Stimulated activated CD4-positive, alpha-beta T cell treated with anti-CD3 and anti-CD28 coated beads, Interleukin-15, amount 100 ng/mL, for 48 hours (primary cell): ENCODE measurements around the gene RAB5A.
"Not testable (repeated sequence)": the region's sequence is repeated elsewhere in the genome, so short reads cannot be mapped to it uniquely, and the experiment has no call there.

Experiments
- DNase-seq, 2 donors: peaks; one replicate each; pipeline ENCODE4 v3.0.0-alpha.2; 2020; ENCODE audit warnings: low read depth in 2 of 2

Gene RAB5A, protein sequence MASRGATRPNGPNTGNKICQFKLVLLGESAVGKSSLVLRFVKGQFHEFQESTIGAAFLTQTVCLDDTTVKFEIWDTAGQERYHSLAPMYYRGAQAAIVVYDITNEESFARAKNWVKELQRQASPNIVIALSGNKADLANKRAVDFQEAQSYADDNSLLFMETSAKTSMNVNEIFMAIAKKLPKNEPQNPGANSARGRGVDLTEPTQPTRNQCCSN

DNA sequence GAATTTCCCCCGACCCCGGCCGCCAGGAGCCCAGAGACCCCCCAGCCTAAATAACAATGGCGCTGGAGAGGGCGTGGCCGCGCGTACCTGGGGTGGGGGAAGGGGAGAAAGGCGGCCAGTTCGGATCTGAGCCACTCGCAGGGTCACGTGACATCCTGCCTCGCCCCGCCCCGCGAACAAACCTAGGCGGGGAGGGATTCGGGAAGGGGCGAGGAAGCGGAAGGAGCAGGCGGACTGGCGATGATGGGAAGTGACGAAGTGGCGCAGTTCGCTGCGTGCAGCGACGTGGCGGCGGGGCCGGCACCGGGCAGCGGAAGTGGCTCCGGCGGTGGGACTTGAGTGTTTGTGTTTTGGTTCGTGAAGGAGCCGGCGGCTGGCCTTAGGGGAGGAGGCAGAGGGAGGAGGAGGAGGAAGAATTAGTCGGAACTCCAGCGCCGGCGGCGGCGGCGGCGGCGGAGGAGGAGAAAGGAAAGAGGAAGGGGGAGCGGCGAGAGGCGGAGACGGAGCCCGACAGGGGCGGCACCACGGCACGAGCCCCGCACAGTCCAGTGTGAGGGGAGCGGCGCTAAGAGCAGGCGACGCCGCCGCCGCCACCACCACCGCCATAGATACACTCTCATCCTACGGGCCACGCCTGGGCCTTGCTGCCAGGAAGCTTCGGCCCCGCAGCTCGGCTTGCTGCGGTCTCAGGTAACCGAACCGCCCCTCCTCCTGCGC lies at the start of gene RAB5A:
Gene RAB5A (plus strand): TSS at position 266 of the 717 bp plus-strand sequence. CDS start 3,802 bp downstream, outside the sequence.
- peak; percentile 96 to 97 for DNase-seq

DNA sequence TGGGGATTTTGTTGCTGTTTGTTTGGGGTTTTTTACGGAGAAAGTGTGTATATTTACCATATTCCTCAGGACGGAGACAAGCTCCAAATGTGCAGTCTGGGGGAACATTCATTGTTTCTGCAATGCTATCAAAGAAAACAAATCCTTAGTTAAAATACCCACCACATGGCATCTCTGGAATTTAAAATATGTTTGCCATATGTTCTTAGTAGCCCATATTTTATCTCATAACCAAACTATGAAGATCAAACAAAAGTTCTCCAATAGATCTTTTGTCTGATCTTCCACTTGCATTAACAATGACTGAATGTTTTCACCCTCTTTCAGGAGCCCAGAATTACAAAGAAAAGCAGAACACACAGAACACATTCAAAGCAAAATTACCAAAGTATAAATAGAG lies 48.2 kb upstream of the RAB5A start:
- DNase-seq: no peak

DNA sequence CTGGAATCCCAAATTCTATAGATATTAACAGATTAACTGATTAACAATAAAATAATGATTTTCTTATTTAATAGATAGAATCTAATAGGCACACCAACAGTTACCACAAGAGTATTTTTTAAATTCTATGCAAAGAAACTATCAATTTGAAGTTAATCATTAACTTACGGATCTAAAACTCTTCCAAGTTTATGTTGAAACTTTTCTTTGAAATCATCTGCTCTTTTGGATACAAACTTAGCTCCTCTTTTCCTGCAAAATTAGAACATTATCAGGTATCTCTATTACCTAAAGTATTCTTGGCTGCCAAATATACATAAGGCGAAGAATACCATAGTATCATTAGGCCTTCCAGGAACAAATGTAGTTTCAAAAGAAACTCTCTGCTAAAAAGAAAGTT lies 47.6 kb upstream of the RAB5A start:
- no peak for DNase-seq

DNA sequence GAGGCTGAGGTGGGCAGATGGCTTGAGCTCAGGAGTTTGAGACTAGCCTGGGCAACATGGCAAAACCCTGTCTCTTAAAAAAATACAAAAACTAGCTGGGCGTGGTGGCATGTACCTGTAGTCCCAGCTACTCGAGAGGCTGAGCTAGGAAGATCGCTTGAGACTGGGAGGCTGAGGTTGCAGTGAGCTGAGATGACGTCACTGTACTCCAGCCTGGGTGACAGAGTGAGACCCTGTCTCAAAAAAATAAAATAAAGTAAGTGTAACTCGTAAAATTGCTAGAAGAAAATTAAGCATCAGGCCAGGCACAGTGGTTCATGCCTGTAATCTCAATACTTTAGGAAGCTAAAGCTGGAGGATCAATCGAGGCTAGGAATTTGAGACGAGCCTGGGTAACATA lies 47.1 kb upstream of the RAB5A start:
- DNase-seq: not testable (repeated sequence)

DNA sequence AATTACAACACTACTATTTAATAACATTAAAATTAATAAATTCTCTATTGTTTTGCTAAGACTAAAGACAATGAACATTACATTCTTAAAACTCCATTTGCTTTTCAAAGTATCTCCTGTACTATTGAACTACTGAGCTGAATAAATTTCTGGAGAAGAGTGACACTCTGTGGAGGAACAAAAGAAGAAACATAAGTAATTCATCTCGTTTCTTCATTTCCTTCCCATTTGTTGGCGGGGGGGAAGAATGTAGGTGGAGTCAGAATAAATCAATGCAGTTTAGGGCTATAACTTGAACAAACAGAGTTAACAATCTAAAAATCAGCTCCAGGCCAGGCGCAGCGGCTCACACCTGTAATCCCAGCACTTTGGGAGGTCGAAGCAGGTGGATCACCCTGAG lies 45.6 kb upstream of the RAB5A start:
- no peak for DNase-seq

DNA sequence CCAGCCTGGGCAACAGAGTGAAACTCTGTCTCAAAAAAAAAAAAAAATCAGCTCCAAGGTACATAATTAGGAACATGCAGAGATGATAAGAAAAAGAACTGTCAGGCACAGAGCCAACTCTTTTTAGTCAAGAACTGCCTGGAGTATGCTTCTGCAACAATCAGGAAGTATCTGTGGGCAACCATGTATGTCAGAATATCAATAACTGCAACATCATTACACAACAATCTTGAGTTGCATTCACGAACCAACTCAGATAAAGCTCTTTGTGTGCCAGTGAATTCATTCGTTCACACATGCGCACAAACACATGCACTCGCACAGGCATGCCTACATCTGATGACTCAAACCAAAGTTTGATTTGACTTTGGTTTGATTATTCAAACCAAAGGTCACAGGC lies 45.0 kb upstream of the RAB5A start:
- no peak for DNase-seq

GRCh38 chr3:19903649-19904048 lies 43.2 kb upstream of the RAB5A start:
- DNase-seq: no peak

DNA sequence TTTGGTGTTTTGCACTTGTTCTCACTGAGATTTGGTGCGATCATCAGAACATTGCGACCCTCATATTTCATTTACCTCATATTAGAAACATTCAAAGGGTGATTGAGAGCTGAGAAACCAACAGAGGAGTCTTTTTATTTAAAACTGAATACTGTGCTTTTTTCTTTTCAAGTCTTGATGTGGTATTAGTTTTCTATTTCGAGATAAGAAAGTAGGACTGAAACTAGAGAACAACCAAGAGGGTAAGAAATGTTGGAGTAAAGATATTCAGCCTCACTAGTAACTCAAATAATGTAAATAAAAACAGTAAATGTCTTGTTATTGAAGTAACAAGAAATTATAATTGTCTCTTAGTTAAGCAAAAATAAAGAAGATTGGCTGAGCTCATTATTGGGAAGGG lies 39.4 kb upstream of the RAB5A start:
- no peak for DNase-seq

GRCh38 chr3:19911452-19911851 lies 35.4 kb upstream of the RAB5A start:
- no peak for DNase-seq

- no peak for DNase-seq
Measured at GRCh38 chr3:19917167-19917566, 29.7 kb upstream of the RAB5A start.

- no peak for DNase-seq
Measured at GRCh38 chr3:19920401-19921080, 26.4 kb upstream of the RAB5A start.

GRCh38 chr3:19931180-19931692 lies 15.7 kb upstream of the RAB5A start:
- DNase-seq: no peak

- no peak for DNase-seq
Measured at GRCh38 chr3:19931767-19932188, 15.1 kb upstream of the RAB5A start.

DNA sequence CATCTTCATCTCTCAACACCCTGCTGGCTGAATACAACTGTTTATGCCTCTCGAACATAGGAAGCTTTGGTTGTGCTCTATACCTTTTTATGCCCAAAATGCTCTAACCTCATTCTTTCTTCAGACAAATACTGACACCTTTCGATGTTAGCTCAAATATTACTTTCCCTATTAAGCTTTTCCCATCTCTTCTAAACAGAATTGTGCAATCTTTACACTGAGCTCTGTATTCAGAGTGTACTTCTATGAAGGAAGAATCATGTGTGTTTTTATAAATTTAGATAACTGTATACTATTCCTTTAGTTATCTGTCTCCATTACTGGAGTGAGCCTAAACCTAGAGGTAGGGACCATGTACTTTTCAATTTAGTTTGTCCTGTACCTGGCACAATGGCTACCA lies 14.5 kb upstream of the RAB5A start:
- no peak for DNase-seq

GRCh38 chr3:19934098-19934566 lies 12.8 kb upstream of the RAB5A start, which contains the start of gene EFHB:
Gene EFHB (minus strand): TSS chr3:19934217. CDS start chr3:19934018, 199 bp downstream.
- no peak for DNase-seq

DNA sequence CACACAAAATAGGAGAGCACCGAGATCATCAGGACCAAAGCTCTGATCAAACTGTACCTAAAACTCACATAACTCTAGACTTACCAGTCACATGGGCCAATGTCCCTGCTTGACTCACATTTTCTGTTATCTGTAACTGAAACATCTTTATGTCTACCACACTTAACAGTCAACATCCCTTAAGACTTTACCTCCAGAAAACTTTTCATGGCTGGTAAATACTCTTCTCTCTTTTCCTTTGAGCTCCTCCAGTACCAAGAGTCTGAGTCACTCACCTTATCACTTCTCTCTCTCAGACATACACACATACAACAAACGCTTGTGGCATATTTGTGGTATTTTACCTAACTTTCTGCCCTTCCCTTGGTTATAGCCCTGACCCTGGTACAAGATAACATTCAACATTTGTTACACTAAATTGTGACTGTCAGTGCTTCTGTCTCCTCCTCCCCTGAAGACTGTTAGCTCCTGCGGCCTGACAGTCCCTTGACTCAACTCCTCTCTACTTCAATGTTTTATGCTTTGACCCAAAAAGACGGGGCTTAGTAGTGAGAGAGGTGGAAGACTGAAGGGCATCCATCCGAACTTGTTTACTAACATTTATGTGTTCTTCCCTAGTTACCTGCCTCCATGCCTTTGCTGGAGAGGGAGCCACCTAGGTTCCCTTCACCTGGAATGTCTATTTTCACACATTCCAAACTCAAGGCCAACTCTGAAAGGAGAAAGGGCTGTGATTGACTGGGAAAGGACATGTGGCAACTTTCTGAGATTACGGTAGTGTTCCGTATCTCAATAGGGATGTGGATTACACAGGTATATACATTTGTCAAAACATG lies 9.2 kb upstream of the RAB5A start:
- no peak for DNase-seq

GRCh38 chr3:19938295-19938627 lies 8.6 kb upstream of the RAB5A start:
- no peak for DNase-seq

DNA sequence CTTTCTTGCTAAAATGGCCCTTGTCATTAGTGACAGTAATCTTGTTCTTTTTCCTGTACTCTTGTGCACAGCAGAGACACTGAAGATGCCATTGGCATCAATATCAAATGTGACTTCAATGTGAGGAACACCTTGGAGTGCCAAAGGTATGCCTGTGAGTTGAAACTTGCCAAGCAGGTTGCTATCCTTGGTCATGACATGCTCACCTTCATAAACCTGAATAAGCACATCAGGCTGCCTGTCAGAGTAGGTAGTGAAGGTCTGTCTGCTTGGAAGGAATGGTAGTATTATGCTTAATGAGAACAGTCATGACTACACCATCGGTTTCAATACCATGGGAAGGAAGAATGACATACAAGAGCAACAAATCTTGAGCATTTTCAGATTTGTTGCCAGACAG lies 6.3 kb upstream of the RAB5A start:
- DNase-seq: no peak

- no peak for DNase-seq
Measured at GRCh38 chr3:19945534-19945933, 1.4 kb upstream of the RAB5A start.

DNA sequence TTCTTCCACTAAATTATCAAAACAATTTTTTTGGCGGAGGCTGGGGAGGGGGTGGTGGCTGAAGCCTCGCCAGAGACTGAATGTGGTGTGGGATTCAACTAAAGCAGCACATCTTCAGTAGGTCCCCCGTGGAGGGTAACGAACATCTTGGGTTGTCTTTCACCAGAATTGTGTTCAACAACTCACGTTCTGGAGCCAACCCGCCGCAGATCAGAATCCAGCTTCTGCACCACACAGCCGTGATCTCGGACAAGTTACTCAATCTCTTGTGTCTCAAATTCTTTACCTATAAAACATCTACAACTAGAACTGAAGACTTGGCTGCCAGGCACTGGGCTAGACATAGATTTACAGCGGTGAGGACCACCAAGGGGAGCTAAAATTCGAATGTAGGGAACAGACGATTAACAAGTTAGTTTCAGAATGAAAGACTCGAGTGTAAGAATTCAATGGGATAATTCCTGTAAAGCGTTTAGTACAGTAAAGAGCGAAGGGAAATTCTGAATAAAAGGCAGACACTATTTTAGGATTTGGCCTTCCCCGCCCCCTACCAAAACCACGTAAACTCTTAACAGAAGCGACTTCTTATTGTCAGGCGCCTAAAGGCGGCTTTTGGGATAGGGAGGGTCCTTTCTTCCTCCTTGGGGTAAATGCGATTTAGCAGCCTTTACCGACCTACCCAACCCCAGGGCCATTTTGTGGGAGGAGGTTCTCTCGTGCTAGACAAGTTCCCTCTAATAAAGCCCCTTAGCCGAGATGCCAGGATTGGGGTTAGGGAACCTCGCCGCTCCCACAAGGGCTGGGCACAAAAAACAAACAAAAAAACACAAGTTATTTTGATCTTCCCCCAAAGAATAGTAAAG lies 697 bp upstream of the RAB5A start:
- DNase-seq: no peak
